ENCODE data around the gene MTCL1. TPM values are rescaled to one million over a fixed set of nuclear protein-coding genes. Genes with fewer than 3 reads are reported as not detected.

The MTCL1 gene
- total RNA-seq, 1 experiment from 2014 or later, result 11.2 TPM

DNA sequence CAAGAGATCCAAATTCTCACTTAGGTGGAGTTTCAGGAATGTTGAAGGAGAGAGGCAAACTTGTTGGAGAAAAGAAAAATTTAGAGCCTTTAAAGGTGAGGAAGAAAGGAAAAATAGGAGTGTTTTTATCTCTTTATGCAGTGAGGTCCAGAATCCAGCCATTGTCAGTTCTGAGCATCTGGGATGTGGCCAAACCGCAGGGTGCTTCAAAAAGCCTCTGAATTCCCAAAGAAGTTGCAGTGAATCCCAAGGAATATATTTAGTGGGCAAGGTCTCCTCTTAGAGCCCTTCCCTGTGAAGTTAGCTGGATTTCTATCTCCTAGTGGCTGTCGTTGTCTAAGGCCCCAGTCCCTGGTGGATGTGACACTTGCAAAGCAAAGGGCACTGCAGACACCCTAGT, 51.2 kb downstream of the MTCL1 start:
- peaks cover 9% of the 10 kb centered on the region for H3K4me1 ChIP-seq (ENCODE audit: insufficient read depth, low read length, poor library complexity, severe bottlenecking)
- BruUV-seq (replicated peaks), result no TSS peak
- no peak overlapping the region for H3K4me3 ChIP-seq (ENCODE audit: low read depth, low read length, poor library complexity, severe bottlenecking)
- ChIA-PET POLR2A (ENCODE audit: low non-redundant PET) (no interaction called here), CTCF (no interaction called here)
- TF ChIP-seq, protein P1, sequence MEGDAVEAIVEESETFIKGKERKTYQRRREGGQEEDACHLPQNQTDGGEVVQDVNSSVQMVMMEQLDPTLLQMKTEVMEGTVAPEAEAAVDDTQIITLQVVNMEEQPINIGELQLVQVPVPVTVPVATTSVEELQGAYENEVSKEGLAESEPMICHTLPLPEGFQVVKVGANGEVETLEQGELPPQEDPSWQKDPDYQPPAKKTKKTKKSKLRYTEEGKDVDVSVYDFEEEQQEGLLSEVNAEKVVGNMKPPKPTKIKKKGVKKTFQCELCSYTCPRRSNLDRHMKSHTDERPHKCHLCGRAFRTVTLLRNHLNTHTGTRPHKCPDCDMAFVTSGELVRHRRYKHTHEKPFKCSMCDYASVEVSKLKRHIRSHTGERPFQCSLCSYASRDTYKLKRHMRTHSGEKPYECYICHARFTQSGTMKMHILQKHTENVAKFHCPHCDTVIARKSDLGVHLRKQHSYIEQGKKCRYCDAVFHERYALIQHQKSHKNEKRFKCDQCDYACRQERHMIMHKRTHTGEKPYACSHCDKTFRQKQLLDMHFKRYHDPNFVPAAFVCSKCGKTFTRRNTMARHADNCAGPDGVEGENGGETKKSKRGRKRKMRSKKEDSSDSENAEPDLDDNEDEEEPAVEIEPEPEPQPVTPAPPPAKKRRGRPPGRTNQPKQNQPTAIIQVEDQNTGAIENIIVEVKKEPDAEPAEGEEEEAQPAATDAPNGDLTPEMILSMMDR (conservative IDR thresholded peaks at IDR 0.05; ENCODE audit: low read depth, low read length), result no peak
- no peak for TF ChIP-seq EZH2 (IDR thresholded peaks at IDR 0.05; ENCODE audit: borderline replicate concordance, low read depth, low read length, poor library complexity, severe bottlenecking)
- H3K27ac ChIP-seq (ENCODE audit: low read depth, low read length, poor library complexity, severe bottlenecking), result no peak overlapping the region
- H3K27me3 ChIP-seq (replicated peaks; ENCODE audit: insufficient read depth, low read depth, low read length, poor library complexity), result no peaks in the 10 kb centered on the region
- no peak for DNase-seq (ENCODE audit: low spot score)
- H3K9me3 ChIP-seq (ENCODE audit: low read depth, low read length, poor library complexity, severe bottlenecking), result peaks cover 6% of the 10 kb centered on the region
- intact Hi-C loops (cut with micrococcal nuclease; ENCODE audit: unreplicated experiment), result loop anchor here (10.0 kb wide), 1 partner anchor 58 kb away; no protein-coding TSS in a partner anchor
- no peaks in the 10 kb centered on the region for H3K36me3 ChIP-seq (ENCODE audit: insufficient read depth, low read length, poor library complexity, severe bottlenecking)

DNA sequence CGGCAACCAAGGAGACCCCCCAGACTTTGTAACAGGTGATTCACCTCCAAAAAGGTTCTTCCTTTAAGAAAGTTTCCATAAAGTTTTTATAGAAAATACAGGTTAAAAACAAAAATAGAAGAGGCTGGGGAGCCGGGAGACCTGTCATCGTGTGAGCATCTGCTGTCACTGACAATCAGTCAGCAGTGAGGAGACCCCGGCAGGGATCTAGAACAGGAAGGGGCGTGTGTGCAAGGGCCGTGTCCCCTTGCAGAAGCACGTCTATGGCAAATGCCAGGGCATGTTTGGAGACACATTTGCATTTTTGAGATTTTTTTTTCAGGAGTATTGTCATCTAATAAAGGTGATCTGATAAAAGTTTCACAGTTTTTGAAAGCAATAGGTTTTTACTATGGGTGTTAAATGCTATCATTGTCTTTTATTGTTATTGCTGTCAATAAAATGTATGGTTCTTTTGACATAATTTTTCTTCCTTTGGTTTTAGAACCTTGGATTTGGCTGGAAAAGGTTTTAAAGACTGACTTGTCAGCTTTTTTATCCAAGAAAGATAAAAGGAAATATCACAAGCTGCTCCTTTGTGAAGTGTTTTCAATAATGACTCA, 52.1 kb downstream of the MTCL1 start:
- ChIA-PET POLR2A (ENCODE audit: low non-redundant PET) (no interaction called here), CTCF (no interaction called here)
- peaks cover 6% of the 10 kb centered on the region for H3K9me3 ChIP-seq (ENCODE audit: low read depth, low read length, poor library complexity, severe bottlenecking)
- no peak overlapping the region for H3K27ac ChIP-seq (ENCODE audit: low read depth, low read length, poor library complexity, severe bottlenecking)
- BruUV-seq (replicated peaks), result no TSS peak
- H3K36me3 ChIP-seq (ENCODE audit: insufficient read depth, low read length, poor library complexity, severe bottlenecking), result no peaks in the 10 kb centered on the region
- intact Hi-C loops (cut with micrococcal nuclease; ENCODE audit: unreplicated experiment), result loop anchor here (10.0 kb wide), 1 partner anchor 57 kb away; no protein-coding TSS in a partner anchor
- no peak for DNase-seq (ENCODE audit: low spot score)
- peaks cover 2% of the 10 kb centered on the region for H3K4me1 ChIP-seq (ENCODE audit: insufficient read depth, low read length, poor library complexity, severe bottlenecking)
- TF ChIP-seq, protein P1 (conservative IDR thresholded peaks at IDR 0.05; ENCODE audit: low read depth, low read length), result no peak
- TF ChIP-seq EZH2 (IDR thresholded peaks at IDR 0.05; ENCODE audit: borderline replicate concordance, low read depth, low read length, poor library complexity, severe bottlenecking), result no peak
- H3K27me3 ChIP-seq (replicated peaks; ENCODE audit: insufficient read depth, low read depth, low read length, poor library complexity), result no peaks in the 10 kb centered on the region
- H3K4me3 ChIP-seq (ENCODE audit: low read depth, low read length, poor library complexity, severe bottlenecking), result no peak overlapping the region

DNA sequence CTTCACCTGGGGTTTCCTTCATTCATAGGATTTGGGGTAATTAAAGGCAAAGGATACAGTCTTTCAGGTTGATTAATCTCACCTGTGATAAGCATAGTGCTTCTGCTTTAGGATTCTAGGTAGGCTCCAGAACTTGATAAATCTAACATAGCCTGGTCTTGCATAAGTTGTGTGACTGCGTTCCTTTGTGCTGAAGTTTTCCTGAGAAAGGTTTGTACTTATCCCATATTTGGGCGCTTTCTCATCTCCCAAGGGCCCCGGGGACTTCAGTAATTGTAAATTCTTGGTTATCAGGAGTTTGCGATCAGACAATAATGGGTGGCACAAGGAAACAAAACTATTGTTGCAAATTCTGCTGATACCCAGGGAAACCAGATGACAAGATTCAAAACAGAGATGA, 53.1 kb downstream of the MTCL1 start:
- TF ChIP-seq, protein P1 (conservative IDR thresholded peaks at IDR 0.05; ENCODE audit: low read depth, low read length), result no peak
- Histone ChIP-seq H3K27me3 (replicated peaks; ENCODE audit: insufficient read depth, low read depth, low read length, poor library complexity) (no peaks in the 10 kb centered on the region), H3K4me3 (ENCODE audit: low read depth, low read length, poor library complexity, severe bottlenecking) (no peak overlapping the region), H3K9me3 (ENCODE audit: low read depth, low read length, poor library complexity, severe bottlenecking) (peaks cover 6% of the 10 kb centered on the region), H3K4me1 (ENCODE audit: insufficient read depth, low read length, poor library complexity, severe bottlenecking) (no peaks in the 10 kb centered on the region), H3K36me3 (ENCODE audit: insufficient read depth, low read length, poor library complexity, severe bottlenecking) (no peaks in the 10 kb centered on the region), H3K27ac (ENCODE audit: low read depth, low read length, poor library complexity, severe bottlenecking) (no peak overlapping the region)
- intact Hi-C loops (cut with micrococcal nuclease; ENCODE audit: unreplicated experiment), result loop anchor here (10.0 kb wide), 1 partner anchor 56 kb away; no protein-coding TSS in a partner anchor
- no TSS peak for BruUV-seq (replicated peaks)
- no peak for DNase-seq (ENCODE audit: low spot score)
- ChIA-PET CTCF (no interaction called here), POLR2A (ENCODE audit: low non-redundant PET) (no interaction called here)

All from A673 (cell line).